Heart left ventricle (tissue), 16 donors: ENCODE data around the gene MON1A. TPM values are rescaled to one million over a fixed set of nuclear protein-coding genes. Genes with fewer than 3 reads are reported as not detected.

Source experiments
- ATAC-seq, 4 donors: fragments of 200-7000 bp; cut with Tn5 transposase; one replicate each; pipeline ENCODE4 v1.9.1; 2020 to 2022; ENCODE audit warnings: moderate library complexity in 4 of 4, mild to moderate bottlenecking in 3 of 4, moderate number of reproducible peaks in 1 of 4
- DNase-seq, 5 donors: peaks; one replicate each; pipeline ENCODE4 v3.0.0-alpha.2; 2020
- H3K27ac ChIP-seq, 12 donors: fragments of 200-600 bp; sonication (generic) in 4 of 12; one replicate each; pipeline versions ENCODE4 v1.5.0 to v1.8.0; 2016 to 2022; ENCODE audit warnings: mild to moderate bottlenecking in 2 of 12
- H3K27me3 ChIP-seq, 9 donors: fragments of 200-600 bp; sonication (generic) in 2 of 9; one replicate each; pipeline versions ENCODE4 v1.5.1 to v1.8.0; 2016 to 2022; ENCODE audit warnings: mild to moderate bottlenecking in 3 of 9
- H3K36me3 ChIP-seq, 9 donors: fragments of 200-600 bp; sonication (generic) in 2 of 9; one replicate each; pipeline versions ENCODE4 v1.5.0 to v1.8.0; 2018 to 2022; ENCODE audit warnings: mild to moderate bottlenecking in 2 of 9
- H3K4me1 ChIP-seq, 12 donors: fragments of 200-600 bp; sonication (generic) in 4 of 12; one replicate each; pipeline versions ENCODE4 v1.5.0 to v1.8.0; 2016 to 2022; ENCODE audit warnings: mild to moderate bottlenecking in 3 of 12
- H3K4me3 ChIP-seq, 12 donors: fragments of 200-600 bp; sonication (generic) in 4 of 12; one replicate each; pipeline versions ENCODE4 v1.5.0 to v1.8.0; 2017 to 2022; ENCODE audit warnings: mild to moderate bottlenecking in 9 of 12, moderate library complexity in 4 of 12
- H3K9me3 ChIP-seq, 12 donors: fragments of 200-600 bp; sonication (generic) in 4 of 12; one replicate each; pipeline versions ENCODE4 v1.5.0 to v1.8.0; 2016 to 2022; ENCODE audit warnings: mild to moderate bottlenecking in 1 of 12
- POLR2A ChIP-seq, 2 donors: fragments of 450-650 bp; IDR thresholded peaks; one replicate each; pipeline ENCODE4 v1.6.1; 2017; ENCODE audit warnings: antibody characterized with exemption in 2 of 2, mild to moderate bottlenecking in 2 of 2, moderate library complexity in 2 of 2
- WGBS, 4 donors: extraction: QIAGEN DNeasy Blood & Tissue Kit in 2 of 4; methylation state at CpG; one replicate each; pipeline versions ENCODE4 v1.1.5 to v1.1.7; 2013 to 2018; 5-methylcytosine and 5-hydroxymethylcytosine counted together
- intact Hi-C, 10 donors: fragments of 100-400 bp; cut with DNase I; formaldehyde crosslinking; loops; one replicate each; pipeline versions ENCODE4 v1.11.1 to v1.14.2; 2022
- polyA plus RNA-seq, 2 donors: library from polyadenylated mRNA; stranded (reverse); fragments of 200-250 nt; gene quantifications; one replicate each; pipeline ENCODE4 v1.2.3, GENCODE V29; 2013
- total RNA-seq, 9 donors: library from RNA; depleted of rRNA in 2 of 9; stranded (reverse); fragments of >200 nt in 2 of 9; fragmentation: NEBNext Ultra II Directional in 3 of 9; extraction: Animal tissue kit (Norgen Biotek cat#: 25700) in 3 of 9; gene quantifications; one replicate each; pipeline versions ENCODE4 v1.1.0 to v1.2.4, GENCODE V29; 2016 to 2023
- TF ChIP-seq, protein P1 (sequence below), 12 donors: fragments of 200-600 bp; sonication (generic) in 4 of 12; IDR thresholded peaks; one replicate each; pipeline versions ENCODE4 v1.5.0 to v1.8.0; 2018 to 2022; ENCODE audit warnings: antibody characterized with exemption in 12 of 12, mild to moderate bottlenecking in 5 of 12
- donor health status: ischemic (EF 13 %, LVEDD 7.1; RV severe dilation, severe dysfunction).
- donor health status: healthy with polysubstance abuse.
- donor health status: DM: no; HTN: yes; CAD: no.
- donor health status: DM: no; HTN: no; CAD: no.
- donor health status: ischemic (EF 25% LVEDD 6.9; RV normal size, moderate dysfunction).
- donor health status: ischemic (EF 25% LVEDD 5.7; RV mildly dilated, moderate dysfunction).
- donor health status: healthy.
- donor health status: DM: yes; HTN: yes; CAD: no.
- donor health status: ischemic (EF 35%, LVEDD 5.7; RV mildly dilated, moderate dysfunction).
- donor health status: nonischemic (EF 11% LVEDD 7.7; RV severe dilation, severe dysfunction).
- donor health status: DM: yes; HTN: yes; CAD: no.
- donor health status: PGD.
- donor health status: ischemic (EF 29% LVEDD 5.4; RV normal size, mild dysfunction).
- donor health status: nonischemic (EF 23%, LVEDD 6.1; RV moderate dilation, normal function).

Gene MON1A
- total and polyA plus RNA-seq, 11 donors: 4.8 to 16.3 (median 7.7) TPM

DNA sequence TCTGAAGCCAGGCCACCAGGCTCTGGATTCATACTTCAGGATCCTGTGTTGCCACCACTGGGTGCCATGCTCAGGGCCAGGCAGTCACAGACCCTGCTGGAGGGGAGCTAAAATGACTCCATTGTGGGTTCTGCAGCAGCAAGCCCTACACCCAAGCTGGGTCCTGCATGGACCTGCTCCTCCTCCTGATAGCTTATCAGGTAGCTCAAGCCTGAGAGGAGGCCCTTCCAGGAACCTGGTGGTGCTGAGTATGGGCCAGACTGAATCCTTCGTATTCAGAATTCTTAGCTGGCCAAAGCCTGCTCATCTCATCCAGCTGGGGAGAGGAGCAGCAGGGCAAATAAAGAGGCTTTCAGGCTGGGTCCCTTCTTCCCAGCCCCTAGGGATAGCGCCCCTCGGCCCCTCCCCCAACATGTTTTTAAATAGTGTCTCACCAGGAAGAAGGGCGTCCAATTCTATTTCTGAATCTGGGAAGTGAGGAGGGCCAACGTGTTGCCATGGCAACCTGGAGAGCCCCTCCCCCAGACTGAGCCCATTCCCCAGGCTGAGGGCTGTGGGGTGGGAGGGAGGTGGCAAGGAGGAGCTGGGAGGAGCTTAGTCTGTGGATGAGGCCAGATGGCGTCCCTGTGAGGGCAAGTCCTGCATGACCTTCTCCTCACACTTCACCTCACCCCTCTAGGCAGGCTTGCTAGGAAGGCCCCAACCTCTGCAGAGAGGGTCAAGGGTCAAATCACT, 48.9 kb downstream of the MON1A start:
- Histone ChIP-seq H3K27me3 (no peaks in the 10 kb centered on the region), H3K4me1 (peaks cover 4 to 28% (median 23%) of the 10 kb centered on the region in 12 donors), H3K36me3 (no peaks in the 10 kb centered on the region), H3K4me3 (no peak overlapping the region), H3K27ac (peak overlapping the region in 5 of 12 donors; percentile 20 to 86 (median 79)), H3K9me3 (no peaks in the 10 kb centered on the region)
- WGBS, 4 donors: 33 to 40% (median 35%) methylated on average over 4 to 6 of the region's 6 CpGs
- no peak for DNase-seq
- no peak for TF ChIP-seq POLR2A (IDR thresholded peaks at IDR 0.05)
- TF ChIP-seq, protein P1, sequence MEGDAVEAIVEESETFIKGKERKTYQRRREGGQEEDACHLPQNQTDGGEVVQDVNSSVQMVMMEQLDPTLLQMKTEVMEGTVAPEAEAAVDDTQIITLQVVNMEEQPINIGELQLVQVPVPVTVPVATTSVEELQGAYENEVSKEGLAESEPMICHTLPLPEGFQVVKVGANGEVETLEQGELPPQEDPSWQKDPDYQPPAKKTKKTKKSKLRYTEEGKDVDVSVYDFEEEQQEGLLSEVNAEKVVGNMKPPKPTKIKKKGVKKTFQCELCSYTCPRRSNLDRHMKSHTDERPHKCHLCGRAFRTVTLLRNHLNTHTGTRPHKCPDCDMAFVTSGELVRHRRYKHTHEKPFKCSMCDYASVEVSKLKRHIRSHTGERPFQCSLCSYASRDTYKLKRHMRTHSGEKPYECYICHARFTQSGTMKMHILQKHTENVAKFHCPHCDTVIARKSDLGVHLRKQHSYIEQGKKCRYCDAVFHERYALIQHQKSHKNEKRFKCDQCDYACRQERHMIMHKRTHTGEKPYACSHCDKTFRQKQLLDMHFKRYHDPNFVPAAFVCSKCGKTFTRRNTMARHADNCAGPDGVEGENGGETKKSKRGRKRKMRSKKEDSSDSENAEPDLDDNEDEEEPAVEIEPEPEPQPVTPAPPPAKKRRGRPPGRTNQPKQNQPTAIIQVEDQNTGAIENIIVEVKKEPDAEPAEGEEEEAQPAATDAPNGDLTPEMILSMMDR (IDR thresholded peaks at IDR 0.05): no peak
- intact Hi-C loops: no loop called here
- ATAC-seq: no peak

- no peak for DNase-seq
- intact Hi-C loops: no loop called here
- 45 to 61% (median 48%) methylated on average over 2 of the region's 2 CpGs for WGBS, 4 donors
- Histone ChIP-seq H3K36me3 (no peaks in the 10 kb centered on the region), H3K27ac (no peak overlapping the region), H3K9me3 (no peaks in the 10 kb centered on the region), H3K27me3 (no peaks in the 10 kb centered on the region), H3K4me3 (no peak overlapping the region), H3K4me1 (peaks cover 4 to 28% (median 23%) of the 10 kb centered on the region in 12 donors)
- ATAC-seq: no peak
- TF ChIP-seq POLR2A (IDR thresholded peaks at IDR 0.05): no peak
- TF ChIP-seq, protein P1 (IDR thresholded peaks at IDR 0.05): no peak
These were observed 49.9 kb downstream of the MON1A start for GRCh38 chr3:49879721-49880120.

- H3K36me3 ChIP-seq: no peaks in the 10 kb centered on the region
- no peak overlapping the region for H3K27ac ChIP-seq
- intact Hi-C loops: no loop called here
- no peaks in the 10 kb centered on the region for H3K9me3 ChIP-seq
- H3K4me3 ChIP-seq: no peak overlapping the region
- TF ChIP-seq POLR2A (IDR thresholded peaks at IDR 0.05): no peak
- TF ChIP-seq, protein P1 (IDR thresholded peaks at IDR 0.05): no peak
- H3K4me1 ChIP-seq: peaks cover 4 to 28% (median 23%) of the 10 kb centered on the region in 12 donors
- ATAC-seq (no peak), DNase-seq (no peak)
- H3K27me3 ChIP-seq: no peaks in the 10 kb centered on the region
These were observed 50.9 kb downstream of the MON1A start for GRCh38 chr3:49878686-49879085.

DNA sequence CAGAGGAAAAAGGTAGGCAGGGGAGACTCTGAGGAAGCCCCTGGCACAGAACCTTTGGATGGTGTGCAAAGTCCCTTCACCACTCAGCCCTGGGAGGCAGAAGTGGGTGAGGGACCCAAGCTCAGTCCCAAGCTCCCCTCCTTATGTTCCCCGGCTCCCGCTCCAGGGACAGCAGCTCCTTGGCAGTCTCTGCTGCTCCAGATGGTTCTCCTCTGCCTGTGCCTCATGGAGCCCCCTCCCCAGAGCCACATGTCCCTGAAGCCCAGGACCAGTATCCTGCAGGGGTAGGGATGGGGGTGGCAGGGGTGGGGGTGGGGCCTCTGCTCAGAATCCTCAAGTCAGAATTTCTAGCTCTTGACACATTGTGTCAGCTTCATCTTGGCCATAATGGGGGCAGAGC, 51.9 kb downstream of the MON1A start:
- H3K4me1 ChIP-seq: peaks cover 4 to 25% (median 21%) of the 10 kb centered on the region in 12 donors
- H3K4me3 ChIP-seq: no peak overlapping the region
- 75 to 100% (median 84%) methylated on average over 2 of the region's 2 CpGs for WGBS, 4 donors
- intact Hi-C loops: no loop called here
- no peak for TF ChIP-seq POLR2A (IDR thresholded peaks at IDR 0.05)
- TF ChIP-seq, protein P1 (IDR thresholded peaks at IDR 0.05): no peak
- H3K36me3 ChIP-seq: no peaks in the 10 kb centered on the region
- no peak overlapping the region for H3K27ac ChIP-seq
- H3K27me3 ChIP-seq: no peaks in the 10 kb centered on the region
- DNase-seq: no peak
- H3K9me3 ChIP-seq: no peaks in the 10 kb centered on the region
- no peak for ATAC-seq
